Measurements from ENCODE around the gene FAHD2A. TPM values are rescaled to one million over a fixed set of nuclear protein-coding genes. Genes with fewer than 3 reads are reported as not detected.
A peak's percentile ranks its signal among the peaks of the same experiment; 100 is the strongest.
"Not testable (repeated sequence)": the region's sequence is repeated elsewhere in the genome, so short reads cannot be mapped to it uniquely, and the experiment has no call there.

Gene FAHD2A
- total and polyA plus RNA-seq, 2 of the 8 experiments (the other 6 are each of a cell fraction or from before 2014, with no cell fraction given), result 24.2 to 26.7 TPM

DNA sequence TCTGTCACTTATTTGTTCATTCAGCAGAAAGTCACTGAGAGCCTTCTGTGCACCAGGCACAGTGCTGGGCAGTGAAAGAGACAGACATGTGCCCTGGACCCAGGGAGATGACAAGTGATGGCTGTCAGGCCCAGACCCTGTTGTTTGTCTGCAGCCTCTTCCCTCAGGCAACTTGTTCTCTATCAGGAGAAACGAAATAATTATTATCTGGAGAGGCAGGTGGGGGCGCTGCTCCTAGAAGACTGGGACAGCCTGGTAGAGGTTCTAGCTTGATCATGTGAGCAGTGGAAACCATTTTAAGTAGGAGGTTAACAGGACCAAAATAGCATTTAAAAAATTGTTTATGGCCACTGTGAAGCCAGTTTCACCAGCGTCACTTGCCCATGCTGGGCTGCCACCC, 2.2 kb downstream of the FAHD2A start:
- H3K4me2 ChIP-seq (ENCODE audit: insufficient read depth in 1 of 2, low read depth in 2 of 2, low read length in 2 of 2); H2AFZ ChIP-seq (ENCODE audit: low read length); H4K5ac ChIP-seq (ENCODE audit: insufficient read length, low read depth, low read length); H3K4ac ChIP-seq (replicated peaks; ENCODE audit: insufficient read length, low read depth, low read length); H4K8ac ChIP-seq (ENCODE audit: extremely low read depth, insufficient read depth, low read length); H3K56ac ChIP-seq (replicated peaks; ENCODE audit: insufficient read length, low read depth, low read length); H2AK5ac ChIP-seq (ENCODE audit: low read depth, low read length); H3K36me3 ChIP-seq (ENCODE audit: control insufficient read depth in 2 of 4, insufficient read depth in 4 of 4, low read length in 3 of 4); H3K4me1 ChIP-seq (replicated peaks in 1 of 4; ENCODE audit: control insufficient read depth in 3 of 4, insufficient read depth in 4 of 4, low read length in 3 of 4); H2BK120ac ChIP-seq (replicated peaks; ENCODE audit: low read depth, low read length); POLR2A ChIA-PET (ENCODE audit: partially characterized antibody); H3K23ac ChIP-seq (ENCODE audit: insufficient read length); H3K9me3 ChIP-seq (ENCODE audit: insufficient read depth in 2 of 2, low read depth in 1 of 2, low read length in 1 of 2); H2BK15ac ChIP-seq (ENCODE audit: low read length); H2BK5ac ChIP-seq (ENCODE audit: low read depth, low read length); H3K23me2 ChIP-seq (ENCODE audit: low read depth, low read length); H3K18ac ChIP-seq (ENCODE audit: extremely low read depth, low read length); H3K79me1 ChIP-seq (ENCODE audit: low read depth, low read length); H3K9ac ChIP-seq (replicated peaks in 1 of 4; ENCODE audit: extremely low read depth in 1 of 4, low read depth in 3 of 4, low read length in 3 of 4); H3K4me3 ChIP-seq (ENCODE audit: extremely low read depth in 1 of 4, insufficient read depth in 2 of 4, low read depth in 3 of 4, low read length in 4 of 4); H3K27me3 ChIP-seq (replicated peaks in 1 of 4; ENCODE audit: control insufficient read depth in 3 of 4, extremely low read depth in 1 of 4, insufficient read depth in 3 of 4, low read length in 3 of 4); H2BK20ac ChIP-seq (ENCODE audit: low read length); DNase-seq (ENCODE audit: low read depth in 1 of 2, low spot score in 2 of 2); H4K91ac ChIP-seq (replicated peaks; ENCODE audit: insufficient read length, low read length); FAIRE-seq; H4K20me1 ChIP-seq (replicated peaks in 1 of 2; ENCODE audit: control insufficient read depth in 1 of 2, insufficient read depth in 2 of 2, low read length in 2 of 2); H3K14ac ChIP-seq (ENCODE audit: insufficient read length); H2BK12ac ChIP-seq (ENCODE audit: low read depth, low read length); H3K27ac ChIP-seq (ENCODE audit: low read depth, low read length): not testable (repeated sequence)
- CTCF ChIA-PET (ENCODE audit: partially characterized antibody), result interaction anchor here (1.5 kb wide), 1 partner anchor 9 kb away, joined by 7 read pairs; no protein-coding TSS in a partner anchor
- WGBS, 2 experiments (ENCODE audit: extremely low coverage in 1 of 2, insufficient coverage in 1 of 2, insufficient read length in 1 of 2, insufficient replicate concordance in 2 of 2, low coverage in 1 of 2, low lambda C conversion rate in 2 of 2, missing lambda C conversion rate in 1 of 2), result 80% methylated on average over 3 of the region's 3 CpGs; no CpG with 5 or more reads in 1 of the 2 experiments
- TF ChIP-seq, protein P1, sequence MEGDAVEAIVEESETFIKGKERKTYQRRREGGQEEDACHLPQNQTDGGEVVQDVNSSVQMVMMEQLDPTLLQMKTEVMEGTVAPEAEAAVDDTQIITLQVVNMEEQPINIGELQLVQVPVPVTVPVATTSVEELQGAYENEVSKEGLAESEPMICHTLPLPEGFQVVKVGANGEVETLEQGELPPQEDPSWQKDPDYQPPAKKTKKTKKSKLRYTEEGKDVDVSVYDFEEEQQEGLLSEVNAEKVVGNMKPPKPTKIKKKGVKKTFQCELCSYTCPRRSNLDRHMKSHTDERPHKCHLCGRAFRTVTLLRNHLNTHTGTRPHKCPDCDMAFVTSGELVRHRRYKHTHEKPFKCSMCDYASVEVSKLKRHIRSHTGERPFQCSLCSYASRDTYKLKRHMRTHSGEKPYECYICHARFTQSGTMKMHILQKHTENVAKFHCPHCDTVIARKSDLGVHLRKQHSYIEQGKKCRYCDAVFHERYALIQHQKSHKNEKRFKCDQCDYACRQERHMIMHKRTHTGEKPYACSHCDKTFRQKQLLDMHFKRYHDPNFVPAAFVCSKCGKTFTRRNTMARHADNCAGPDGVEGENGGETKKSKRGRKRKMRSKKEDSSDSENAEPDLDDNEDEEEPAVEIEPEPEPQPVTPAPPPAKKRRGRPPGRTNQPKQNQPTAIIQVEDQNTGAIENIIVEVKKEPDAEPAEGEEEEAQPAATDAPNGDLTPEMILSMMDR (IDR thresholded peaks at IDR 0.05; ENCODE audit: control extremely low read depth in 1 of 3, insufficient read depth in 1 of 3, low read depth in 1 of 3, low read length in 3 of 3), result peak in 2 of 3 experiments; percentile 5 to 9; a peak in 2 of 4 replicates
- peaks cover 0 to 13% of the 10 kb centered on the region in 2 experiments; a peak in 2 of 4 replicates for H3K79me2 ChIP-seq (ENCODE audit: control insufficient read depth in 1 of 2, insufficient read depth in 2 of 2, low read length in 2 of 2)
